SH-SY5Y (cell line): Measurements from ENCODE around the gene ACOT7.

ENCODE experiments used
- GATA2 ChIP-seq: IDR thresholded peaks from 2 replicates; pipeline ENCODE4 v1.6.1; 2011; ENCODE audit warnings: mild to moderate bottlenecking, low read depth, low read length
- GATA3 ChIP-seq: IDR thresholded peaks from 2 replicates; pipeline ENCODE4 v1.6.1; 2011; ENCODE audit warnings: low read depth, mild to moderate bottlenecking, low read length, moderate library complexity

DNA sequence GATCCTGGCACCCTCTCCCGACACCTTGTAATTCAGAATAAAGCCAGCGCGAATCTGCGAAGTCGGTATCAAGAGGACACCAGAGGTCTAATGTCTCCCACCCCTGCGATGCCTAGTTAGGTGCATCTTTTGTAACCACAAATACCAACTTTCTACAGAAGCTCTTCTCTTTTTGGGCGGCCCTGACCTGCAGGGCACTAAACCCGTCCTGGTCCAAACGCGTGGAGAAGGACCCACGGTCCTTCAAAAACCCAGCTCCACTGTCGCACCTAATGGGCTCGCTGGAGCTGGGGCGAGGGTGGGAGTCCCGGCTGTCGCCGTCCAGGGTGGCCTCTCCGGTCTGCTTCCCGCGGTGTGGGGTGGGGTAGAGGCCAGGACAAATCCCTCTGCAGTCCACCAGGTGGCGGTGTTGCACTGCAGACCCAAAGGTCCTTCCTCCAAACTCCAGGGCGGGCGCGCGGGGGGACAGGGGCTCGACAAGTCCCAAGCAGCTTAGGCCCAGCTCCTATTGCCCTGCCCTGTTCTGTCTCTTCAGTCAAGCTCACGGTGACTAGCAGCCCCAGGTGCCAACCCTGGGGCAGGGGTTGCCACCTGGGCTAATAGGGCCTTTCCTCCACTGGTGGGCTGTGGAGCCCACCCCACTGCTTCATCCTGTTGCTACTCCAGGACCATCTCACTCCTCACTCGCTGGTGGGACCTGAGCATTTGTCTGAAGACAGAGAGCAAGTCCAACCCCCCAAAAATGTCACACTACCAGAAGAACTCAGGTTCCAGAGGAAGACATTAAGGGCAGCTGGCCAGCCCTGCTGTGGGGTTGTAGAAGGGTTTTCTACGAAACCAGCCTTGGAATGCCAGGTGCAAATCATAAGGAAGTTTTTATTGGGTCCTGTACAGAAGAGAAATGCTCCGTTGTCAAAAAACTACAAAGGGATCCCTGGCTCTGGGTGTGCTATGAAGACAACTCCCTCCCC lies 146.8 kb downstream of the ACOT7 start:
- no peak for TF ChIP-seq GATA3
- no peak for TF ChIP-seq GATA2
